AG08395 (cell line): ENCODE measurements around the gene DAAM2.

ENCODE experiments used
- DNase-seq: peaks from one replicate; pipeline ENCODE4 v3.0.0; 2012; ENCODE audit warnings: mixed read lengths, low spot score

Gene DAAM2

GRCh38 chr6:39819228-39819627 lies 27.1 kb downstream of the DAAM2 start:
- no peak for DNase-seq

GRCh38 chr6:39819676-39820075 lies 27.5 kb downstream of the DAAM2 start:
- DNase-seq: no peak

GRCh38 chr6:39820553-39820952 lies 28.4 kb downstream of the DAAM2 start:
- no peak for DNase-seq

GRCh38 chr6:39821046-39821740 lies 29.0 kb downstream of the DAAM2 start:
- peak; percentile 55 for DNase-seq

GRCh38 chr6:39821742-39822532 lies 29.8 kb downstream of the DAAM2 start:
- peak; percentile 53 for DNase-seq

GRCh38 chr6:39822846-39823815 lies 31.0 kb downstream of the DAAM2 start:
- no peak for DNase-seq

- no peak for DNase-seq
These were observed 32.1 kb downstream of the DAAM2 start for GRCh38 chr6:39824030-39824926.

- no peak for DNase-seq
These were observed 37.2 kb downstream of the DAAM2 start for GRCh38 chr6:39829331-39829730.

GRCh38 chr6:39830444-39830843 lies 38.3 kb downstream of the DAAM2 start:
- no peak for DNase-seq

GRCh38 chr6:39831701-39832100 lies 39.5 kb downstream of the DAAM2 start:
- DNase-seq: no peak

- no peak for DNase-seq
These were observed 42.1 kb downstream of the DAAM2 start for GRCh38 chr6:39834278-39834677.

- no peak for DNase-seq
These were observed 42.7 kb downstream of the DAAM2 start for GRCh38 chr6:39834866-39835265.

GRCh38 chr6:39835821-39836295 lies 43.7 kb downstream of the DAAM2 start:
- peak; percentile 70 for DNase-seq

- DNase-seq: peak; percentile 63
These were observed 44.4 kb downstream of the DAAM2 start for GRCh38 chr6:39836606-39837005.

- DNase-seq: no peak
These were observed 47.3 kb downstream of the DAAM2 start for GRCh38 chr6:39839445-39839844.

- no peak for DNase-seq
These were observed 48.6 kb downstream of the DAAM2 start for GRCh38 chr6:39840781-39841180.

- DNase-seq: no peak
These were observed 49.1 kb downstream of the DAAM2 start for GRCh38 chr6:39841291-39841690.

- no peak for DNase-seq
These were observed 49.7 kb downstream of the DAAM2 start for GRCh38 chr6:39841923-39842322.

GRCh38 chr6:39843305-39844020 lies 51.3 kb downstream of the DAAM2 start:
- DNase-seq: peak; percentile 49

- DNase-seq: no peak
These were observed 52.7 kb downstream of the DAAM2 start for GRCh38 chr6:39844866-39845265.
